Measurements from ENCODE around the gene CDHR1. TPM values are rescaled to one million over a fixed set of nuclear protein-coding genes. Genes with fewer than 3 reads are reported as not detected.
"Not testable (repeated sequence)": the region's sequence is repeated elsewhere in the genome, so short reads cannot be mapped to it uniquely, and the experiment has no call there.

CDHR1 gene
- total RNA-seq, 1 experiment from 2014 or later: 0.07 TPM

DNA sequence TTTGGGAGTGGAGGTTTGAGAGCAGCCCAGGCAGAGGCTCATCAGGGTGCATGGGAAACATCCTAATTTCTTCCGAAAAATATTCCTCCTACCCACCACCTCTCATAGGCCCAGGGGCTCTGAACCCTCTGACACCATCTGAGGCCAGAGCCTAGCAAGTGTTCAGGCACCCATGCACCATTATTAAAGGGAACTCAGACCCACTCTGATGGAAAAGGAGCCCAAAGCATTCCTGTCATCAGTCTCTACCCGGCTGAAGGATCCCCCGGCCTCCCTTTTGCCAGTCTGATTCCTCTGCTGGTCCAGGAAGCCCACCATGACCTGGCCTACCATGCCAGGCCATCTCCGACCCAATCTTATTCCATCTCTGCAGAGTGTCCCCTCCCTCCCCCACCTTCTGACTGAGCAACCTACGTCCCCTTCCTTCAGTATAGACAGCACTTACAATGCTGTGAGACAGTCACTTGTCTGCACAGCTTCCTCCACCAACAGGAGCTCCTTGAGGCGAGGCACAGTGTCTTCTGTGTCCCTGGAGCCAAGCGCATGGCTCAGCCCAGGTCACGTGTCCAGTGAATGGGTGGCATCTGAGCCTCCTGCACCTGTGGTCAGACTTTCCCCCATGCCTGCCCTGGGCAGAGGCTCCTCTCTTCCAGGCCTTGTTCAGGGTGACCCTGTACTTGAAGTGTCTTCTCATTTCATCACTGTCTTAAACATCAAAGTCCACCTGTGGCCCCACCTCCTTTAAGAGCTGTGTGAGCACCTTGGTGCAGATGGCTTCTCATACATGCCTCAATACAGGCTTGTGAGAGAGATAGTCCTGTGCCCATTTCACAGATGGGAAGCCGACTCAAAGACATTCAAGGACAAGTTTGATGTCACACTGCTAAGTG lies 21.6 kb upstream of the CDHR1 start:
- DNase-seq (ENCODE audit: extremely low read depth, low read depth): no peak

DNA sequence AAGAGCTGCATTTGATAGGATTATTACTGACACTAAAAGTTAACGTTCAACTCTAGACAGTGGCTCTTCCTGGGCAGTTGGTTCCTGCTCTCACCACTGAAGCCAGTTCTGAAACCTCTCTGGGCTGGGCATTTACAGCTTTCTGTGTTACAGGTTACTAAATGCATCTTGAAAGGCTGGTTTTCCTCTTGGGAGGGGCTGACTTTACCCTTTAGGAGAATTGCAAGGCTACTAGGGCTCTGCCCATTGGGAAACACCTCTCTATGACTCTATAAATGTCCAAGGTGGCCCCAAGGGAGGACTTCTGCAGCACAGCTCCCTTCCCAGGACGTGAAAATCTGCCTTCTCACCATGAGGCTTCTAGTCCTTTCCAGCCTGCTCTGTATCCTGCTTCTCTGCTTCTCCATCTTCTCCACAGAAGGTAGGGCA lies 20.8 kb upstream of the CDHR1 start, which contains the start of gene GPR15LG:
Gene GPR15LG (plus strand): TSS at position 301 of the 429 bp plus-strand sequence. CDS start 51 bp downstream, at position 352.
- DNase-seq (ENCODE audit: extremely low read depth, low read depth): no peak

DNA sequence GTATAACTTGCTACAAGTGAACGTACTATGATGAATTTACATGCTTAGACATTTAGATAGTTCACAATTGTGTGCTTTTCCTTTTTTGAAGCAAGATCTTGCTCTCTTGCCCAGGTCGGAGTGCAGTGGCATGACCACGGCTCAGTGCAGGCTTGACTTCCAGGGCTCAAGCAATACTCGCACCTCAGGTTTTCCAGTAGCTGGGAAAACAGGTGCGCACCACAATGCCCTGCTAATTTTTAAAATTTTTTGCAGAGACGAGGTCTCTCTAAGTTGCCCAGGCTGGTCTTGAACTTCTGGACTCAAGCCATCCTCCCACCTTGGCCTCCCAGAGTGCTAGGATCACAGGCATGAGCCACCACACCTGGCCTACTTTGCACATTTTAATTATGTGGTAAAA lies 18.9 kb upstream of the CDHR1 start:
- no peak for DNase-seq (ENCODE audit: extremely low read depth, low read depth)

DNA sequence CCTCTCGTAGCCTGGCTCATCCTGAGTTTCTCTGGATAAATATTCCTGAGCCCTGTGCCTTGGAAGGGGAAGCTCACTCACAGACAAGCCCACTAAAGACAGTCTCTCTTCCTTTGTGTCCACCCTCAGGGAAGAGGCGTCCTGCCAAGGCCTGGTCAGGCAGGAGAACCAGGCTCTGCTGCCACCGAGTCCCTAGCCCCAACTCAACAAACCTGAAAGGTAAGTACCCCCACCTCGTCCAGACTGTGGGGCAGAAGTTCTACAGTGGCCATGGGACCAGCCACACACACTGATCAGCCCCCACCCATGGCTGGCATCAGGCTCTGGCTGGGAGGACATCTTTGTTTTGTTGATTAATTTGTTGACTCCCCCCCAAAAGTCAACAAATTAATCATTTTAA lies 18.0 kb upstream of the CDHR1 start:
- DNase-seq (ENCODE audit: extremely low read depth, low read depth): no peak

DNA sequence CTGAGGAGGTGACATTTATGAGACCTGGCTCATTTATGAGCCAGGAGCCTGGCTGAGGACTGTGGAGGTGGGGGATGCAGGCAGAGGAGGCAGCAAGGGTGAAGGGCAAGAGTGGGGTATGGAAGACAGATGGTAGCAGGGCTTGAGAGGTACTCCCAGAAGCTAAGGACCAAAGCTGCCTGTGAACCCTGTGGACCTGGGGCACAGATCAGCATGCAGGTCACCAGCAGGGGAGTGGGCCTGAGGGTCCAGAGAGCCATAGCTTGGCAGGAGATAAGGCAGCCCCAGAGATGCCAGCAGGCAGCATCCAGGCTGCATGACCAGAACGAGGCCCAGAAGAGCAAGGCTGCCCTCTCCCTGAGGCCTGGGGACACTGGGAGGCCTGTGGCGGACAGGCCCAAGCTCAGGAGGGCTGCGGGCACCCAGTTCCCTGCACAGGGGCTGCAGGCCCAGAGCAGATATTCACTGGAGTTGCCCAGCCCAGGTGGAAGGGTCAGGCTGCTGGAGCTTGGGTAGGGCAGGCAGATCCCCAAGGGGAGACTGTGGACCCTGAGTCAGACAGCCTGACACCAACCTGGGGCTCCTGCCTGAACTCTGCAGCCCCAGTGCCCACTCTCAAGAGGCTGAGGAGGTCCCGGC lies 17.4 kb upstream of the CDHR1 start:
- no peak for DNase-seq (ENCODE audit: extremely low read depth, low read depth)

DNA sequence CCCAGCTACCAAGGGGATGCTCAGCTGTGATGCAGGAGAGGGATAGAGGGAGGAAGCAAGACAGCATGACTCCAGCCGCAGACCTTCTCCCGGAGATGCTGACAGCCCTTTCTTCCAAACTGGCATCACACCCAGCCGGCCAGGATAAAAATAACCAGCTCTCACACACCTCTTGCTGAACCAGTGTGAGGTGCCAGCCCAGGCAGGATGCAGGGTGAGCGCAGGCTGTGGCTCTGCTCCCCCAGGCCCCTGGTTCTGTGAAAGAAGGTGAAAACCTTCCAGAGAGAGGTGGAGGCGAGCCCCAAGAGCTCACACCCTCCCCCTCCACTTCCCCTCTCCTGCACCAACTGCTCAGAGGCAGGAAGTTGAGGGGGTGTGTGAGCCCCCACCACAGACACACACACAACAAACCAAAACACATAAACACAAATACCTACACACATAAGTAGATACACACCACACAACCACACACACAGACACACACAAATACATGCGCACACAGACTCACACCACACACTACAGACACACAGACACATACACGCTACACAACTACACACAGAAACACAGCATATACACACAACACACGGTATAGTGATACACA lies 16.7 kb upstream of the CDHR1 start:
- DNase-seq (ENCODE audit: extremely low read depth, low read depth): no peak

DNA sequence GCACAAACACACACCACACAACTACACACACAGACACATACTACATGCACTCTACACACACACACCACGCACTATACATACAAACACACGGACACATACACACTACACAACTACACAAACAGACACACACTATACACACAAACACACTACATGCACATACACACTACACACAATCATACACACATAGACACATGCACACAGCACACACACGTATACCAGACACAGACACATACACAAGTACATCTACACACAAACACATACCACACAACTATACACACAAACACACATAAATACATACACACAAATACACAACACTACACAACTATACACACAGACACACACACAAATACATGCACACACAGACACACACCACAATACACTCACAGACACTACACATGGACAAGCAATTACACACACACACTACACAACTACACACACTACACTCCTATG lies 16.2 kb upstream of the CDHR1 start:
- no peak for DNase-seq (ENCODE audit: extremely low read depth, low read depth)

DNA sequence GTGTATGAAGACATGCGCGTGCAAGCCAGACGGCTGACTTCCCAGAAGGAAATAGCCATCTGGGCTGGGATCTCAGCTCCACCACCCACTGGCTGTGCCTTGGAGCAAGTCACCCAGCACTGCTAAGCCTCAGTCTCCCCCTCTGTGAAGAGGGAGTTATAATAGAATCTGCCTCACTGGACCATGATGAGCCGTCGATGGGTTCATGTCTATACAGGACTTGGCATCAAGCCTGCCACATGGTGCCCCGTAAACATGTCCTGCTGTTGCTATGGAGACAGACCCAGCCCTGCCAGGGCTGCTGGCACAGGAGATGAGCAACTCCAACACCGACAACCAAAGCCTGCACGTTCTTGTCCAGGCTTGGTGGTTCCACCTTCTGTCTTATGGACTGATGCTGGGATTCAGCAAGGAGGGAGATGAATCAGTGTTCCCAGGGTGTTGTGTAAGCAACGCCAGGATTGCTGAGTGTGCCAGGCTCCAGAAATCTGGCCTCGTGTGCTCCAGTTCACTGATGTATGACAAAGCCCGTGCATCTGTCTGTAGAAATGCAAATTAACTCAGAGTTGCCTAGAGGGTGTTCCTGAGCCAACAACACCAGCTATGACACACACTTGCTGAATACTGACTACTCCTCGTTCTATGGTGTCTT lies 15.2 kb upstream of the CDHR1 start:
- no peak for DNase-seq (ENCODE audit: extremely low read depth, low read depth)

DNA sequence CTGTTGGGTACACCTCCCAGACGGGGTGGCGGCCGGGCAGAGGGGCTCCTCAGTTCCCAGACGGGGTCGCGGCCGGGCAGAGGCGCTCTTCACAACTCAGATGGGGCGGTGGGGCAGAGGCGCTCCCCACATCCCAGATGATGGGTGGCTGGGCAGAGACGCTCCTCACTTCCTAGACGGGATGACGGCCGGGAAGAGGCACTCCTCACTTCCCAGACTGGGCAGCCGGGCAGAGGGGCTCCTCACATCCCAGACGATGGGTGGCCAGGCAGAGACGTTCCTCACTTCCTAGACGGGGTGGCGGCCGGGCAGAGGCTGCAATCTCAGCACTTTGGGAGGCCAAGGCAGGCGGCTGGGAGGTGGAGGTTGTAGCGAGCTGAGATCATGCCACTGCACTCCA lies 14.0 kb upstream of the CDHR1 start:
- not testable (repeated sequence) for DNase-seq (ENCODE audit: extremely low read depth, low read depth)

DNA sequence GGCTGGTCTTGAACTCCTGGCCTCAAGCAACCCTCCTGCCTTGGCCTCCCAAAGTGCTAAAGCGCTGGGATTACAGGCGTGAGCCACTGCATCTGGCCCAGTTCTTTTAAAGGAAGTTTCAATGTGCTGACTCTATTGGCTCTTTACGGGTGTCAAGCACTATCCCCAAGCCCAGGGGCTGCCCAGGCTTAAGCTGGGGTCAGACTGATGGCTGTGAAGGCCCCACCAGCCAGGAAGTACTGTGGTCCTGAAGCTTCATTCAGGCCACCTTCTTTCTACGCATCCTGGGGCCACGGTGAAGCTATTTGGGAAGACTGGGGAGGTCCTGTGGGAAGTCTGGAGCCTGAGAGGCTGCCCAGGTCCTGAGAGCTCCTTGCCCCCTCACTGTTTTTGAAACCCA lies 12.7 kb upstream of the CDHR1 start:
- DNase-seq (ENCODE audit: extremely low read depth, low read depth): no peak

DNA sequence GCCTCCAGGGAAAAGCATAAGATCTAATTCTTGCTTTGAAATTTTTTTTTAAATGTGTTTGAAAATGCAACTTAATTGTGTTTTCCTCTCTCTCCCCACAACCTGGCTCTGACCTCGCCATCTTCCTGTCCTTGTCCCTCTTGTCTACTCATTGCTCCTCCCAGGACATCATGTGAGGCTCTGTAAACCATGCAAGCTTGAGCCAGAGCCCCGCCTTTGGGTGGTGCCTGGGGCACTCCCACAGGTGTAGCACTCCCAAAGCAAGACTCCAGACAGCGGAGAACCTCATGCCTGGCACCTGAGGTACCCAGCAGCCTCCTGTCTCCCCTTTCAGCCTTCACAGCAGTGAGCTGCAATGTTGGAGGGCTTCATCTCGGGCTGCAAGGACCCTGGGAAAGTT lies 9.8 kb upstream of the CDHR1 start:
- no peak for DNase-seq (ENCODE audit: extremely low read depth, low read depth)

DNA sequence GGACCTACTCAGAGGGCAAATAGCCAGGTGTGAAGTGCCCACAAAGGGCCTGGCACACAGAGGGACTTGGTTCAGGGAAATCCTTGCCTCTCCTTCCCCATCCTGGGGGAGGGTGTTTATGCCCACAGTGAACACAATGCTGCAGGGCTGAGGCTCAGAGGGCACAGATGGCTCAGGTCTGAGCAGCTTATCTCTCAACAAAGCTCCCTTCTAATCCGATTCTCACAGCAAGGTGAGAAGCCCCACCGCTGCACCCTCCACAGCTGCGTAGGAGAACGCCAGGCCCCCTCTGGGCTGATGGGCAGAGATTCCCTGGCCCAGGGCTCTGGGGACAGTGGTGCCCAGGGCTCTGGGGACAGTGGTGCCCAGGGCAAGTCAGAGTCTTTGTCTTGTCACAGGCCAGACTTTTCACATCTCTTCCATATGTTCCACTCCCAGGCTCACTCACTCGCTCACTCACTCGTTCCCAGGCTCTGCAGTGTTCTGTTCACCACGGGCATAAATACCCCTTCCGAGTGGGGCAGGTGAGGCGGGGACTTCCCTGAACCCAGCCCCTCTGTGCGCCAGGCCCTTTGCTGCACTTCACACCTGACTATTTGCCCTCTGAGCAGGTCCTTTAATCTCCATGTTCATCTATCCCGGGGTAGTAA lies 8.7 kb upstream of the CDHR1 start:
- DNase-seq (ENCODE audit: extremely low read depth, low read depth): no peak

DNA sequence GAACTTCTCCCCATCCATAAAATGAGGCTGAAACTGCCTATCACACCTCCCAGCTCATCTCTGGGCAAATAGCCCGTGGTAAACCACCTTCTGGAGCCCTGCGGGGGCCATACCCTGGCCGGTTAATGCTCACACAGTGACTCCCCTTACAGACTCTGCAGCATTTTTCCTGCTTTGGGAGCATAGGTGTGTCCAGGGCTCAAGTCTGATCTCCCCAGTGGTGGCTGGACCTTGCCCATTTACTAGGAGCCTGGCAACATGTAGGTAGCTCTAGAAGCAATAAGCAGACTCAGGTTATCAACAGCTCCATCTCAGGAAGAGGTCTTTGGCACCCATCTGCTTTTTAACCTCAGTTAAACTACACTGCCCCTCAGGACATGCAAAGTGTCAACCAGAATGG lies 5.5 kb upstream of the CDHR1 start:
- no peak for DNase-seq (ENCODE audit: extremely low read depth, low read depth)

DNA sequence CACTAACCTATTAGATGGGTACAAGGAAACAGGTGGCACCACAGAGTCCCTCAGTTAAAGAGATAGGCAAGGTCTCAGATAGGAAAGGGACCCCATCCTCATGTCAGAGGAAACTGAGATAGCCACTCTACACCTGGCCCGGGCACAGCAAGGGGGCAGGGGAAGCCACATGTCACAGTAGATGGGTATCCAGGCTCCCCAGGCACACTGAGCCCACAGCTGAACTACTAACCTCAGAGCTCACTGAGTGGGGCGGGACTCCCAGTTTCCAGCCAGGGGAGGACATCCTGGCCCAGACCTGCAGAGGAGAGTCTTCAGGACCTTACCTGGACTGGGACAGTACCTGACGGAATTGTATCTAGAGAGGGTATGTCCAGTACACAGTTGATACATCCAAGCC lies 3.7 kb upstream of the CDHR1 start:
- DNase-seq (ENCODE audit: extremely low read depth, low read depth): no peak

DNA sequence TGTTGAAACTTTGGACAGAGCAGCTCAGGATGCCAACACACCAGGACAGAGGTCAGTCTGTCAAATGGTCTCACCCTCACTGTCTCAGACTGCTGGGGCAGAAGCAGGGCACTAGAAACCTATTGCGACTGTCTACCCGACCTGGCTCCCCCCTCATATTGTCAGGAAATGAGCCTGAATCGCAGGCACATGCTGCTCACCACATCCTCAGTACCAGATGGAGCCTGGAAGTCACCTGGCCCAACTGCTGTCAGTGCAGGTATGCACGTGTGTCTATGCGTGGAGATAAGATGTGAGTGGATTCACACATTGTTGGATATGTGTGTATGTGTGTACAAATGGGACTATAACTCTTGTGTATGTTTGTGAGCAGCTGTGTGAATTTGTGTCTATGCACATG lies 3.2 kb upstream of the CDHR1 start:
- DNase-seq (ENCODE audit: extremely low read depth, low read depth): no peak

DNA sequence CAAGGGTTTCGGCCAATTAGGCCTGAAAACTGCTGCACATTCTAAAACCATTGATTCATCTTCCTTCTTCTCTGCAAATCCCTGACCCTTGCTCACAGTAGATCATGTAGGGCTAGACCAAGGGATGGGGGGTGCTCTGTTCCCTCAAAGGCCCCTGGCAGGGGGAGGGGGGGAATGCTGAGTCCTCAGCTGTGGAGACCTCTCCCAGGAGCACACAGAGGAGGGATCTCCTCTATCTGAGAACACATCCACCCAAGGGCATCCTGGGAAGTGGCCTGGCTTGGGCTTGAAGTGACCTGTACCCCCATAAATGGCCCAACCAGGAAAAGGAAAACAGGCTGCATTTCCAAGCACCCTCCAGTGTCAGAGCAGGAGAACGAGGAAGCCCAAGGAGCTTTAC lies 1.0 kb upstream of the CDHR1 start:
- no peak for DNase-seq (ENCODE audit: extremely low read depth, low read depth)

DNA sequence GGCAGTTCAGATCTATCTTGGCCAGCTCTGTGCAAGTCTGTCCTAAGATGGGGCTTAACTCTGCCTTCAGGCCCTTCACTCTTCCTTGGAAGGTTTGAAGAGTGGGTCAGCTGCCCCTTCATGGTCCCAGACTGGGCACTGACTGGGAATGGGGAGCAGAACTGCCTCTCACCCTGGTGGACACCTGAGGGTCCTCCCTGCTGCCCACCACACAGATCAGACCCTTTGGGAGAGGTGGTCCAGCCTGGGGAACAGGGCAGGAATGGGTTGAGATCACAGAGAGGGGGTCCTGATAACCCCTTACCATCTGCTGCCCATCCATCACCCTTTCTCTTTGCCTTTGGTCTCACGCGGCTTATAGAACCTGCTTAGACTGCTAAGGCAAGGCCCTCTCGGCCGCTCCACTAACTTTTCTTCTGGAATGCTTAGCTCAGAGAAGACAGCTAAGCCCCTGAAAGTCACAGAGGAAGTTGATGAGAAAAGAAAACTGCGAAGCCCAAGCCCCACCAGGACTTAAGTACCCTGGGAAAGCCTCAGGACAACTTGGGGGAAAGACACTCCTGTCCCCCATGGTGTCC lies 402 bp upstream of the CDHR1 start:
- DNase-seq (ENCODE audit: extremely low read depth, low read depth): no peak

DNA sequence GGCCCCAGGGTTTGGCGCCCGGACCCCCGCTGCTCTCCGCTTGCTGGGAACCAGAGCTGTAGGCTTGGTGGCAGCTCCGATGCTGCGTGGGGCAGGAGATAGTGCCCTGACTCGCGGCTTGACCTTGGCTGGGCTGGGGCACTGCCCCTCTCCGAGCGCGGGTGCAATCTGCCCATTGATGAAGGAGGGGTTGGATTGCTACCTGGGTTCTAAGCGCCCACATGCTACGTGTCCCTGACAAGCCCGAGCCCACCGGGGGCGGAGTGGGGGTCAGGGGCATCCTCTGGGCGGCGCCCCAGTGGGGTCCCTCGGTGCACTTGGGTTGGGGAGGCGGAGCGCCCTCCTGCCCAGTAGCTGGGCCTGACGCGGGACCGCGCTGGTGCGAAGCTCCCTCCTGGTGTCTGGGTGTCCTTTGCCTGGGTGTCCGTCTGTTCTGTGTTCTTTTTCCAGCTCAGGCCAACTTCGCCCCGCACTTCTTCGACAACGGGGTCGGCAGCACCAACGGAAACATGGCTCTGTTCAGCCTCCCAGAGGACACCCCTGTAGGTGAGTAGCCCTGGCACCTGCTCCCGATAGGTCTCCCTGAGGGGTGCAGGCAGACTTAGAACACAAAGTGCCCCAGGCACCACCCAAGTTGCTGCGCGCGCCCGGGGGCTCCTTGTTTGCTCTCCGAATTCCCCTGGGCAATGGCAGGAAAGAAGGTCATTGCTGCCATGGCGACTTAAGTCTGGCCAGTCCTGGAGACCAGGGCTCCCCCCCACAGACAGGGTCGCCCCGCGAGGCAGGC lies 900 bp downstream of the CDHR1 start:
- no peak for DNase-seq (ENCODE audit: extremely low read depth, low read depth)

DNA sequence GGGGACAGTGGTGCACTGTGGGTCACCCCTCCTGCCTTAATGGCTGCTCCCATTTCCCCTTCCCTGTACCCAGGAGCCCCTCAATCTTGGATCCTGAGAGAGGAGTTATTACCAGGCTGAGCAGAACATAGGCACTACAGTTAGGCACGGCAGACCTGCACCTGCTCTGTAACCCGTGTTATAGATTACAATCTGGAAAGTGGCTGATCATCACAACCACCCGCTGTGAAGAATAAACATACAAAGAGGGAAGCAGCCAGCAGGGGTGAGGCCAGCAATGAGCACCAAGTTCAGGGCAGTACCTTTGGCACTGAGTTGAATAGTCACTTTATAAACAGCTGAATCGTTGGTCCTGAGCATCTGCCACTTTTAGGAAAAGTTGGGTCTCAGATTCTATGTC lies 1.7 kb downstream of the CDHR1 start:
- no peak for DNase-seq (ENCODE audit: extremely low read depth, low read depth)

Measured in NCI-H460 (cell line).